DMS53 treated with DMSO at 0.1 percent for 48 hours (cell line): Measurements from ENCODE around the gene SPINK4.

Experiments
- DNase-seq: peaks from one replicate; lab custom pipeline; 2025; ENCODE audit not compliant: unreplicated experiment; lab: John Stamatoyannopoulos, UW

The SPINK4 gene

GRCh38 chr9:33229359-33230114 lies 10.4 kb upstream of the SPINK4 start:
- DNase-seq, result peak; percentile 99

GRCh38 chr9:33230756-33231622 lies 9.0 kb upstream of the SPINK4 start:
- no peak for DNase-seq

- DNase-seq, result no peak
Observed at GRCh38 chr9:33231623-33231942, 8.4 kb upstream of the SPINK4 start.

GRCh38 chr9:33232815-33233214 lies 7.2 kb upstream of the SPINK4 start:
- DNase-seq, result no peak

GRCh38 chr9:33233626-33234342 lies 6.2 kb upstream of the SPINK4 start:
- peak; percentile 94 for DNase-seq

GRCh38 chr9:33234511-33235467 lies 5.2 kb upstream of the SPINK4 start:
- peak; percentile 49 for DNase-seq

- DNase-seq, result no peak
Observed at GRCh38 chr9:33236571-33236970, 3.4 kb upstream of the SPINK4 start.

GRCh38 chr9:33241298-33241697 lies 1.3 kb downstream of the SPINK4 start:
- no peak for DNase-seq

GRCh38 chr9:33242609-33243134 lies 2.7 kb downstream of the SPINK4 start:
- no peak for DNase-seq

GRCh38 chr9:33244137-33244784 lies 4.3 kb downstream of the SPINK4 start:
- DNase-seq, result no peak

- no peak for DNase-seq
Observed at GRCh38 chr9:33245341-33245740, 5.4 kb downstream of the SPINK4 start.

- DNase-seq, result no peak
Observed at GRCh38 chr9:33246269-33246860, 6.4 kb downstream of the SPINK4 start.

- no peak for DNase-seq
Observed at GRCh38 chr9:33248606-33249005, 8.6 kb downstream of the SPINK4 start.

- no peak for DNase-seq
Observed at GRCh38 chr9:33249087-33249658, 9.2 kb downstream of the SPINK4 start.

GRCh38 chr9:33249983-33250382 lies 10.0 kb downstream of the SPINK4 start:
- DNase-seq, result no peak

- no peak for DNase-seq
Observed at GRCh38 chr9:33250458-33250995, 10.6 kb downstream of the SPINK4 start.

- no peak for DNase-seq
Observed at GRCh38 chr9:33254211-33254610, 14.2 kb downstream of the SPINK4 start.

GRCh38 chr9:33255014-33255413 lies 15.0 kb downstream of the SPINK4 start:
- no peak for DNase-seq

- no peak for DNase-seq
Observed at GRCh38 chr9:33255471-33255870, 15.5 kb downstream of the SPINK4 start.
